ENCODE data around the gene PLD6. TPM values are rescaled to one million over a fixed set of nuclear protein-coding genes. Genes with fewer than 3 reads are reported as not detected.

PLD6 gene
- total and polyA plus RNA-seq, 12 donors: 3.7 to 16.3 (median 7.9) TPM

GRCh38 chr17:17235212-17236174 is 29.4 kb upstream of the PLD6 start:
- DNase-seq (no peak), ATAC-seq (peak in 4 of 8 donors; percentile 8 to 10 (median 9))
- Histone ChIP-seq H3K9me3 (no peaks in the 10 kb centered on the region), H3K4me3 (peak overlapping the region; percentile 85 to 100 (median 94)), H3K27me3 (no peaks in the 10 kb centered on the region), H3K4me1 (peaks cover 2 to 56% (median 37%) of the 10 kb centered on the region in 9 donors), H3K36me3 (peaks cover 0 to 28% (median 14%) of the 10 kb centered on the region in 9 donors), H3K27ac (peak overlapping the region in 9 of 10 donors; percentile 97 to 99 (median 98))
- WGBS, 2 donors: 45 to 46% methylated on average over 19 of the region's 19 CpGs
- intact Hi-C loops (cut with DNase I): loop anchor here in 8 of 10 donors (2.0 to 10.0 kb wide), 8 partner anchors 47 to 233 kb away; partner anchors contain the start of gene COPS3 (in 1 of the 8)
- TF ChIP-seq CTCF (IDR thresholded peaks at IDR 0.05): no peak

GRCh38 chr17:17232303-17232621 is 26.1 kb upstream of the PLD6 start:
- ATAC-seq: no peak
- Histone ChIP-seq H3K27me3 (no peaks in the 10 kb centered on the region), H3K9me3 (no peaks in the 10 kb centered on the region), H3K4me1 (peaks cover 2 to 73% (median 51%) of the 10 kb centered on the region in 9 donors), H3K27ac (peak overlapping the region in 7 of 10 donors; percentile 1 to 53 (median 34)), H3K4me3 (no peak overlapping the region), H3K36me3 (peaks cover 0 to 60% (median 33%) of the 10 kb centered on the region in 9 donors)
- no peak for TF ChIP-seq CTCF (IDR thresholded peaks at IDR 0.05)
- WGBS, 2 donors: 37 to 53% methylated on average over 11 of the region's 11 CpGs
- no peak for DNase-seq
- intact Hi-C loops (cut with DNase I): loop anchor here in 6 of 10 donors (10.0 kb wide), 3 partner anchors 77 to 227 kb away; no protein-coding TSS in a partner anchor

GRCh38 chr17:17231621-17232302 is 25.6 kb upstream of the PLD6 start:
- WGBS, 2 donors: 58 to 65% methylated on average over 16 of the region's 16 CpGs
- Histone ChIP-seq H3K4me3 (no peak overlapping the region), H3K36me3 (peaks cover 0 to 65% (median 38%) of the 10 kb centered on the region in 9 donors), H3K9me3 (no peaks in the 10 kb centered on the region), H3K27me3 (no peaks in the 10 kb centered on the region), H3K4me1 (peaks cover 2 to 73% (median 51%) of the 10 kb centered on the region in 9 donors), H3K27ac (peak overlapping the region in 6 of 10 donors; percentile 1 to 53 (median 28))
- intact Hi-C loops (cut with DNase I): loop anchor here in 6 of 10 donors (10.0 kb wide), 3 partner anchors 77 to 227 kb away; no protein-coding TSS in a partner anchor
- ATAC-seq: no peak
- TF ChIP-seq CTCF (IDR thresholded peaks at IDR 0.05): no peak
- DNase-seq: no peak

Data from heart right ventricle (tissue), 16 donors.